GM23248 (cell line): Measurements from ENCODE around the gene SERINC3.

Experiments used
- EZH2 ChIP-seq: fragments of 200-600 bp; sonication (generic); IDR thresholded peaks from 2 replicates; pipeline ENCODE4 v1.6.1; 2018; ENCODE audit warnings: antibody characterized with exemption, mild to moderate bottlenecking; ENCODE audit not compliant: insufficient read depth, poor library complexity, severe bottlenecking
- EZH2phosphoT487 ChIP-seq: fragments of 200-600 bp; sonication (generic); IDR thresholded peaks from 2 replicates; pipeline ENCODE4 v1.6.1; 2018; ENCODE audit warnings: antibody characterized with exemption, moderate library complexity, mild to moderate bottlenecking, low read depth; ENCODE audit not compliant: insufficient read depth

- TF ChIP-seq EZH2phosphoT487 = no peak
- TF ChIP-seq EZH2 = no peak
Measured at GRCh38 chr20:44495257-44495656, 26.6 kb downstream of the SERINC3 start.
